Aorta (tissue), 5 donors: ENCODE data around the gene PPP1R9B. TPM values are rescaled to one million over a fixed set of nuclear protein-coding genes. Genes with fewer than 3 reads are reported as not detected.
A peak's percentile ranks its signal among the peaks of the same experiment; 100 is the strongest.

Experiments
- ATAC-seq: fragments of 200-7000 bp; cut with Tn5 transposase; one replicate; pipeline ENCODE4 v1.9.1; 2022; ENCODE audit warnings: moderate library complexity; ENCODE audit not compliant: low FRiP score
- DNase-seq, 2 donors: peaks; one replicate each; pipeline ENCODE4 v3.0.0-alpha.2; 2020
- H3K27ac ChIP-seq, 2 donors: one replicate each; pipeline ENCODE4 v1.5.1; 2013; ENCODE audit warnings: low read length in 2 of 2, mild to moderate bottlenecking in 2 of 2, moderate library complexity in 2 of 2, control low read depth in 1 of 2, inconsistent platforms in 1 of 2, low read depth in 1 of 2
- H3K27me3 ChIP-seq, 2 donors: one replicate each; pipeline ENCODE4 v1.6.1; 2013; ENCODE audit warnings: control low read depth in 1 of 2, low read length in 1 of 2, mild to moderate bottlenecking in 1 of 2, moderate library complexity in 1 of 2; ENCODE audit not compliant: insufficient read depth in 2 of 2, control insufficient read depth in 1 of 2
- H3K36me3 ChIP-seq, 2 donors: one replicate each; pipeline ENCODE4 v1.6.1; 2013; ENCODE audit warnings: control low read depth in 1 of 2, low read length in 1 of 2, mild to moderate bottlenecking in 1 of 2; ENCODE audit not compliant: insufficient read depth in 2 of 2, control insufficient read depth in 1 of 2
- H3K4me1 ChIP-seq, 2 donors: one replicate each; pipeline ENCODE4 v1.6.1; 2013; ENCODE audit warnings: low read length in 2 of 2, control low read depth in 1 of 2, mild to moderate bottlenecking in 1 of 2, moderate library complexity in 1 of 2; ENCODE audit not compliant: insufficient read depth in 2 of 2, control insufficient read depth in 1 of 2
- H3K4me3 ChIP-seq, 2 donors: one replicate each; pipeline ENCODE4 v1.5.1; 2013; ENCODE audit warnings: low read length in 2 of 2, control low read depth in 1 of 2, mild to moderate bottlenecking in 1 of 2
- H3K9me3 ChIP-seq: one replicate; pipeline ENCODE4 v1.6.1; 2013; ENCODE audit warnings: mild to moderate bottlenecking, low read length; ENCODE audit not compliant: control insufficient read depth
- WGBS, 2 donors: extraction: QIAGEN DNeasy Blood & Tissue Kit; methylation state at CpG; one replicate each; pipeline ENCODE4 v1.1.7; 2013; 5-methylcytosine and 5-hydroxymethylcytosine counted together
- intact Hi-C, 2 donors: fragments of 100-400 bp; cut with DNase I; formaldehyde crosslinking; loops; one replicate each; pipeline versions ENCODE4 v1.14.2 to v1.15.0; 2022
- polyA plus RNA-seq, 2 donors: library from polyadenylated mRNA; stranded (reverse); fragments of 200-250 nt; gene quantifications; one replicate each; pipeline ENCODE4 v1.2.3, GENCODE V29; 2013
- total RNA-seq, 2 donors: library from RNA; stranded (reverse); fragmentation: NEBNext Ultra II Directional; extraction: Animal tissue kit (Norgen Biotek cat#: 25700); gene quantifications; one replicate each; pipeline ENCODE4 v1.2.1, GENCODE V29; 2021
- donor health status: healthy with polysubstance abuse.
- donor health status: Bipolar disorder and iron deficiency.
- donor health status: DM: no; HTN: no; CAD: no.
- donor health status: DM: no; HTN: no; CAD: no.
- donor health status: DM: yes; HTN: yes; CAD: no.

The PPP1R9B gene
- total and polyA plus RNA-seq, 4 donors: 20.3 to 99.0 (median 45.2) TPM

DNA sequence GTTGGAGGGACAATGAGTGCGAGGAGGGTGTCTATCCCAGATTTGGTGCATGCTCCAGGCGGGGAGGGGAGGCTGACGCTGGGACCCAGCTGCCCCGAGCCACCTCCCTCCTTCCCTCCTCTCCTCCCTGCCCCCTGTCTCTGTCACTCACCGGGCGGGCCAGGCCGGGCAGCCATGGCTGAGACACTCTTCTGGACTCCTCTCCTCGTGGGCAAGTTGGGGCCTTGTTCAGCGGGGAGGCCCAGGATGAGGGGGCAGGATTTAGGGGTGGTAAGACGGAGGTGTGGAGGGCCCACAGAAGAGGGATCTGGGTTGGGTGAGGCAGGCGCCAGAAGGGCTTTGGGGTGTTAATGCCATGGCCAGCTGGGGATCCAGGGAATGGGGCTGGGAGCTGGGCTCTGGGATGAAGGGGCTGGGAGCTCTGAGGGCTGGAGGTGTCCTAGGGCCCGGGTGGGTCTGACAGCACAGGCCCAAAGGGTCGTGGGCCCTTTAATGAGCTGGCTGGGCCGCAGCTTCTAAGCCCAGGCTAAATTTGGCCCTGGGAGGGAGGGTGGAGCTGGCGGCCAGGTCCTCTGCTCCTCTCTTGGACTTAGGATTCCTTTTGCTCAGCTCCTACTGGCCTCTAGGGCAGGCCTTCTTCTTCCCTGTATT lies 15.5 kb upstream of the PPP1R9B start, which contains the start of gene SGCA:
SGCA (plus strand) TSS at position 139 of the 651 bp plus-strand sequence; CDS start at position 175, 36 bp downstream.
- peak within 1 kb of the TSS; percentile 40 to 72 for H3K27ac ChIP-seq
- intact Hi-C loops: loop anchor here (10.0 kb wide), 2 partner anchors 51 to 129 kb away; no protein-coding TSS in a partner anchor
- H3K27me3 ChIP-seq: no peaks in the 10 kb centered on the region
- ATAC-seq: peak; percentile 57
- H3K9me3 ChIP-seq: no peaks in the 10 kb centered on the region
- H3K4me1 ChIP-seq: no peaks in the 10 kb centered on the region
- H3K4me3 ChIP-seq: peak within 1 kb of the TSS; percentile 24 to 35
- 8 to 11% methylated on average over 11 to 15 of the region's 15 CpGs for WGBS, 2 donors
- DNase-seq: peak; percentile 59 to 83
- no peaks in the 10 kb centered on the region for H3K36me3 ChIP-seq

DNA sequence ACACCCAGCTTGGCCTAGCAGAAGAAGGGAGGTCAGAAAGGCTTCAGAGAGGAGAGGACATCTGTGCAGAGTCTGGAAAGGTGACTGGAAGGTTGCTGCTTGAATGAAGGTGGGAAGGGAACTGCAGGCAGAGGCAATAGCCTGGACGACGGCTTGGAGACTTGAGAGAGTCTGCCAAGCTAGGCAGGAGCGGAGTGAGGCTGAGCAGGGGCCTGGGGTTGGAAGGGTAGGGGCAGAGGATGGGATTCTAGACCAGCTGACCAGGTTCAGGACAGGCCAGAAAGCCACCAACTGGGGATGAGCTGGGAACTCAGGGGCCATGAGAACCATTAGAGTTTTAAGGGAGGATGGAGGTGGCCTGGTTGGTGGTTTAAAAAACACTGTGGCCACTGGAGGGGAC lies 15.0 kb upstream of the PPP1R9B start:
- DNase-seq (peak in 1 of 2 donors; percentile 41), ATAC-seq (no peak)
- intact Hi-C loops: loop anchor here (10.0 kb wide), 2 partner anchors 51 to 129 kb away; no protein-coding TSS in a partner anchor
- no peaks in the 10 kb centered on the region for H3K9me3 ChIP-seq
- 13 to 26% methylated on average over 3 of the region's 3 CpGs for WGBS, 2 donors
- H3K4me1 ChIP-seq: no peaks in the 10 kb centered on the region
- no peak overlapping the region for H3K4me3 ChIP-seq
- H3K27me3 ChIP-seq: no peaks in the 10 kb centered on the region
- H3K36me3 ChIP-seq: no peaks in the 10 kb centered on the region
- H3K27ac ChIP-seq: peak overlapping the region in 1 of 2 donors; percentile 72

GRCh38 chr17:50165066-50165465 lies 14.6 kb upstream of the PPP1R9B start:
- ATAC-seq: no peak
- peak overlapping the region; percentile 4 to 72 for H3K27ac ChIP-seq
- no peaks in the 10 kb centered on the region for H3K27me3 ChIP-seq
- H3K4me1 ChIP-seq: no peaks in the 10 kb centered on the region
- 74 to 78% methylated on average over 9 of the region's 9 CpGs for WGBS, 2 donors
- peak in 1 of 2 donors; percentile 52 for DNase-seq
- no peak overlapping the region for H3K4me3 ChIP-seq
- H3K9me3 ChIP-seq: no peaks in the 10 kb centered on the region
- no peaks in the 10 kb centered on the region for H3K36me3 ChIP-seq
- intact Hi-C loops: loop anchor here (10.0 kb wide), 2 partner anchors 50 to 130 kb away; no protein-coding TSS in a partner anchor

DNA sequence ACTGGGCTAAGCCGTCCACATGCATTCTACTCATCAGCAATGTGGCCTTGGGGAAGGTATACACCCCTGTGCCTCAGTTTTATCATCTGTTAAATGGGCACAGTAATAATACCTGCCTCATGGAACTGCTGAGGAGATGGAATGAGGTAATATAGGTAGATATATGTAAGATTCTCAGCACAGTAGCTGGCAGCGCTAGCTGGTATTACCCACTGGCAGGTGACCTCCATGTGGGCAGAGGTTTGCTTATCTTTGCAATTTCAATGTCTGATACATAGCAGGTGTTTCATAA lies 14.2 kb upstream of the PPP1R9B start:
- no peak for DNase-seq
- Histone ChIP-seq H3K4me1 (no peaks in the 10 kb centered on the region), H3K9me3 (no peaks in the 10 kb centered on the region), H3K27me3 (no peaks in the 10 kb centered on the region), H3K27ac (peak overlapping the region in 1 of 2 donors; percentile 4), H3K4me3 (no peak overlapping the region), H3K36me3 (no peaks in the 10 kb centered on the region)
- no peak for ATAC-seq
- WGBS, 2 donors: 95 to 96% methylated on average over 2 of the region's 2 CpGs
- intact Hi-C loops: loop anchor here (5.0 to 10.0 kb wide), 3 partner anchors 50 to 130 kb away; no protein-coding TSS in a partner anchor

DNA sequence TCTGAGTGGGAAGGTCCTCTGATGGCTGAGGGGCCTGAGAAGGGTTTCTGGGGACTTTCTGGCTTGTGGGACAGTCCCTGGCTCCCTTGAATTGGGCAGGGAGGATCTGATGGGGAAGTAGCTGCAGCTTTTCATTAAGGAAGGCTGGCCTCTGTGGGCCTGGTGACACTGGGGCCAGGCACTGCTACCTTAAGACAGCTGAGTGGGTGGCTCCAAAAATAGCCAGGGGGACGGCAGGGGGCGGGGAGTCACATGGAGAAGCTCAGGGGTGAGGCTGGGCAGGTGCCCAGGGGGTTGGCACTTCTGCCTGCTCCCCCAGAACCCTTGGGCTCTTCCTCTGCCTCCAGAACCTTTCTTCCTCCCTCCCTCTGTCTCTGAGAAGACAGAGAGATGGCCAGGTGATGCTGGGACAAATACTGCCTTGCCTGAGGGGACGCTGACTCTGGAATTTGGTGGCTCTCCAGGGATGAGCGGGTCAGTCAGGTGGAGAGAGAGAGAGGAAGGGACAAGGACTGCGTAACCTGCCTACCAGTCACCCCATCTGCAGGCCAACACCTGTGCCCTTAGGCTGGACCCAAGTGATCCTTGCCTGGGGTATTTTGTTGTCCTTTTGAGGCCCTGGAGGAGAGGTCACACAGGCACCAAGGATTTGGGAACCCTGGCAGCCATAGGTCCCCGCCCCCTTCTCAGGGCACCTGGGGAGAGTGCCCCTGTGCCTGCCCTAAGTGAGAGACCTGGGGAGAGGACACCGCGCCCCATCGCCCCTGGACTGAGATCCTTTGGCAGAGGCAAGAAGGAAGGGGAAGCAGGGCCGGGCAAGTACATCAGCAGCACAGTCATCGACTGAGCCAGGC lies 13.6 kb upstream of the PPP1R9B start:
- DNase-seq: peak; percentile 60 to 73
- no peaks in the 10 kb centered on the region for H3K9me3 ChIP-seq
- WGBS, 2 donors: 75 to 79% methylated on average over 10 to 11 of the region's 11 CpGs
- no peak for ATAC-seq
- intact Hi-C loops: loop anchor here (5.0 to 10.0 kb wide), 3 partner anchors 49 to 131 kb away; no protein-coding TSS in a partner anchor
- H3K27ac ChIP-seq: no peak overlapping the region
- H3K4me1 ChIP-seq: no peaks in the 10 kb centered on the region
- H3K36me3 ChIP-seq: no peaks in the 10 kb centered on the region
- no peak overlapping the region for H3K4me3 ChIP-seq
- H3K27me3 ChIP-seq: no peaks in the 10 kb centered on the region

DNA sequence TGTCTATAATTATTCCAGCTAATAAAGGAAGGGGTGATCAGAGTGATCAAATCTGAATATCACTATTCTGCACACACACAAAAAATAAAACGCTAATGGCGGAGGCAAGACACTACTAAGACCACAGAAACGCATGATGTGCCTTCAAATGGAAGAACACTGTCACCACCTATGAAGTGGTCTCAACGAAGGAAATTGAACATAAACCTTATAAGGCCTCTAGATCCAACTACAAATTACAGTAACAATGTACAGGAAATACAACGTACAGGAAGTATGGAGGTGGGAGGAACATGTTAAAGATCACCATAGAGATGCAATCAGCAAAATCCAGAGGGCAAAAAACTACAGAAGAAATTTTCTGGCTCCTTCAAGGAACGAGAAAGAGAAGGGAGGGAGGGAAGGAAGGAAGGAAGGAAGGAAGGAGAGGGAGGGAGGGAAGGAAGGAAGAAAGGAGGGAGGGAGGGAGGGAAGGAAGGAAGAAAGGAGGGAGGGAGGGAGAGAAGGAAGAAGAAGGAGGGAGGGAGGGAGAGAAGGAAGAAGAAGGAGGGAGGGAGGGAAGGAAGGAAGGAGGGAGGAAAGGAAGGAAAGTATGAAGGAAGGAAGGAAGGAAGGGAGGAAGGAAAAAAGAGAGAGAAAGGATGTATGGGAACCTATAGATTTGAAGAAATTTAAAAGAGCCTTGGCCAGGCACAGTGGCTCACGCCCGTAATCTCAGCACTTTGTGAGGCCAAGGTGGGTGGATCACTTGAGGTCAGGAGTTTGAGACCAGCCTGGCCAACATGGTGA lies 12.2 kb upstream of the PPP1R9B start:
- Histone ChIP-seq H3K27ac (no peak overlapping the region), H3K4me1 (no peaks in the 10 kb centered on the region), H3K4me3 (no peak overlapping the region), H3K9me3 (no peaks in the 10 kb centered on the region), H3K36me3 (no peaks in the 10 kb centered on the region), H3K27me3 (no peaks in the 10 kb centered on the region)
- DNase-seq (peak in 1 of 2 donors; percentile 21), ATAC-seq (no peak)
- WGBS, 2 donors: 84% methylated on average over 8 of the region's 8 CpGs
- intact Hi-C loops: loop anchor here (5.0 to 10.0 kb wide), 3 partner anchors 48 to 132 kb away; no protein-coding TSS in a partner anchor

- ATAC-seq (no peak), DNase-seq (peak; percentile 48 to 69)
- H3K27me3 ChIP-seq: no peaks in the 10 kb centered on the region
- intact Hi-C loops: loop anchor here (5.0 to 10.0 kb wide), 3 partner anchors 47 to 133 kb away; no protein-coding TSS in a partner anchor
- no peak overlapping the region for H3K4me3 ChIP-seq
- H3K9me3 ChIP-seq: no peaks in the 10 kb centered on the region
- H3K27ac ChIP-seq: peak overlapping the region in 1 of 2 donors; percentile 11
- WGBS, 2 donors: 59 to 60% methylated on average over 16 of the region's 16 CpGs
- H3K4me1 ChIP-seq: no peaks in the 10 kb centered on the region
- H3K36me3 ChIP-seq: no peaks in the 10 kb centered on the region
These were observed 11.4 kb upstream of the PPP1R9B start for GRCh38 chr17:50161911-50162288.
